Measurements from ENCODE around the gene ODAM. TPM values are rescaled to one million over a fixed set of nuclear protein-coding genes. Genes with fewer than 3 reads are reported as not detected.

ODAM gene, protein sequence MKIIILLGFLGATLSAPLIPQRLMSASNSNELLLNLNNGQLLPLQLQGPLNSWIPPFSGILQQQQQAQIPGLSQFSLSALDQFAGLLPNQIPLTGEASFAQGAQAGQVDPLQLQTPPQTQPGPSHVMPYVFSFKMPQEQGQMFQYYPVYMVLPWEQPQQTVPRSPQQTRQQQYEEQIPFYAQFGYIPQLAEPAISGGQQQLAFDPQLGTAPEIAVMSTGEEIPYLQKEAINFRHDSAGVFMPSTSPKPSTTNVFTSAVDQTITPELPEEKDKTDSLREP
- total RNA-seq (2022; extraction: Qiagen RNA extraction): not detected in 5 replicates

DNA sequence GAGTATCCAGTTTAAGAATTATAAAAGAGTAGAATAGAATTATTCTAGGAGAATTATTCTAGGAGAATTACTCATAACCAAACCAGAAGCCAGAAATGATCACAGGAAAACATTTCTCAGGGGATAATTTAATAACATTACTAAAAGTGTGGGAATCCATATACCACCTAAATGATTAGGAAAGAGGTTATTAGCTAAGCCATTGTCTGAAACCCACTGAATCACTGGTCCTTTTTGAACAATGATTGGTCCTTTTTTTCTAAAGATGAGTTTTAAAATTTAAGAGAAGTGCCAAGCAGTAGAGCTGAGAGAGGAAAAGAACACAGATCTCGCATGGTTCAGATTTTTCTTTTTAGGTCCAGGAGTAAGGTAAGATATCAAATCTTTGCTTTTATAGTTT lies at the start of gene ODAM:
ODAM (plus strand) TSS at position 301 of the 400 bp plus-strand sequence. CDS start 819 bp downstream, outside the sequence.

DNA sequence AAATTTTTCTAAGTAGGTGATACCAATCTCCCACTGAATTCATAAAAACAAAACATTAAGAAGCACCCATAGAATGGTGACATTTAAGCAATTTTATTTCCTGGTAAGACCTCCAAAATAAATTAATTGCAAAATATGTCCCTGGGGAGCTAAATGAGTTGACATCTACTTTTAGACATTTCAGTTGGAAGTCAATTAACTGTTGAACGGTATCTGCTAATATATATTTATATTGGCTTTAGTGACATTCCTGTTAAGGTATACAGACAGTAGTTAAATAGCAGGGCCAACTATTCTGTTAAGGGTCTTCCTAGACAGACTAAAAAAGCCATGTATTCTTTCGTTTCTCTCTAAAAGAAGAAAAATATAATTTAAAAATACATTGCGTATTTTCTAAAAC lies 41.6 kb upstream of the ODAM start, which contains the start of gene PRR27:
PRR27 (plus strand) TSS at position 301 of the 400 bp plus-strand sequence. CDS start 139 bp downstream, outside the sequence.

DNA sequence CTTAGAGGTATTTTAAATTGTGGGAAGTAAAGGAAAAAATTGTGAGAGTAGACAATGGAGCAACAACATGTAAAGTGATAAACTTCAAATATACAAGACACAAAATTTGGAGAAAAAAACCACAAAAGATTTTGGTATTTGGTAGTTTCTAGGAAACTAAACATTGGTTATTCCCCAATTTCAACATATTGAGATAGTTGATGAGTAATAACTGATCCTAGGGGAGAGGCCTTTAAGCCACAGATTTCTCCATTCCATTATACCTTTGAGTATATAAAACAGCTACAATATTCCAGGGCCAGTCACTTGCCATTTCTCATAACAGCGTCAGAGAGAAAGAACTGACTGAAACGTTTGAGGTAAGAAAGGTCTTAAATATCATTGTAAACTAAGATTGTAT lies 30.3 kb downstream of the ODAM start, which contains the start of gene FDCSP:
FDCSP (plus strand) TSS at position 301 of the 400 bp plus-strand sequence. CDS start 5,071 bp downstream, outside the sequence.

DNA sequence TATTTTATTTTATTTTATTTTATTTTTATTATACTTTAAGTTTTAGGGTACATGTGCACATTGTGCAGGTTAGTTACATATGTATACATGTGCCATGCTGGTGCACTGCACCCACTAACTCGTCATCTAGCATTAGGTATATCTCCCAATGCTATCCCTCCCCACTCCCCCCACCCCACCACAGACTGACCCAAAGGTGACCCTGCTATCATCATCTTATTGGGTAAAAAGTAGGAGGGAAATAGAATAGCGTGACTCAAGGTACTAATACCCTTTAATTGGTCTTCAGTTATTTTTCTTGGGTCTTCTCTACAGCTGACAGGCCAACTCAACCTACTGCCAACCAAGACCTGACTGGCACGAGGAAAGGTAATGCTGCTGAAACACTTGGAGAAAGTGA lies 46.8 kb downstream of the ODAM start, which contains the start of gene CSN3:
CSN3 (plus strand) TSS at position 301 of the 400 bp plus-strand sequence. CDS start 2,223 bp downstream, outside the sequence.

Other genes with a start within 250 kb of the ODAM start
- not detected in 5 replicates for gene CSN2, start 230.0 kb upstream of the ODAM start, total RNA-seq (2022; extraction: Qiagen RNA extraction)
- gene STATH, start 199.8 kb upstream of the ODAM start, total RNA-seq (2022; extraction: Qiagen RNA extraction): not detected in 5 replicates
- not detected in 5 replicates for gene HTN3, start 167.3 kb upstream of the ODAM start, total RNA-seq (2022; extraction: Qiagen RNA extraction)
- not detected in 5 replicates for gene HTN1, start 145.3 kb upstream of the ODAM start, total RNA-seq (2022; extraction: Qiagen RNA extraction)
- not detected in 5 replicates for gene PRR27, start 41.5 kb upstream of the ODAM start, total RNA-seq (2022; extraction: Qiagen RNA extraction)
- gene FDCSP, start 30.4 kb downstream of the ODAM start, total RNA-seq (2022; extraction: Qiagen RNA extraction): not detected in 5 replicates
- gene CSN3, start 46.9 kb downstream of the ODAM start, total RNA-seq (2022; extraction: Qiagen RNA extraction): not detected in 5 replicates
- gene CABS1, start 139.3 kb downstream of the ODAM start, total RNA-seq (2022; extraction: Qiagen RNA extraction): not detected in 5 replicates
- not detected in 5 replicates for gene SMR3A, start 165.0 kb downstream of the ODAM start, total RNA-seq (2022; extraction: Qiagen RNA extraction)
- not detected in 5 replicates for gene SMR3B, start 187.4 kb downstream of the ODAM start, total RNA-seq (2022; extraction: Qiagen RNA extraction)
- not detected in 5 replicates for gene OPRPN, start 202.2 kb downstream of the ODAM start, total RNA-seq (2022; extraction: Qiagen RNA extraction)

Measured in A549 treated with CORT108297 at 1 μM for 4 hours (cell line).